ENCODE data around the gene CALD1. TPM values are rescaled to one million over a fixed set of nuclear protein-coding genes. Genes with fewer than 3 reads are reported as not detected.
A peak's percentile ranks its signal among the peaks of the same experiment; 100 is the strongest.

CALD1 gene
- total and polyA plus RNA-seq, 2 experiments from 2014 or later = 132 to 842 TPM

GRCh38 chr7:134927076-134927475 lies 147.6 kb downstream of the CALD1 start:
- H3K27ac Mint-ChIP-seq = no peak overlapping the region
- Histone ChIP-seq H4K20me1 (replicated peaks; ENCODE audit: insufficient read depth) (0 out of 2 replicates have a peak, but pooled peaks cover 9% of the 10 kb centered on the region), H3K4me1 (ENCODE audit: insufficient read depth) (no peaks in the 10 kb centered on the region), H3K4me3 (no peak overlapping the region), H3K27me3 (ENCODE audit: insufficient read depth) (no peaks in the 10 kb centered on the region), H3K9me2 (ENCODE audit: insufficient read depth) (no peaks in the 10 kb centered on the region; the same call in 1 of the 2 replicates), H3F3A (replicated peaks; ENCODE audit: low read depth) (no peaks in the 10 kb centered on the region), H3K27ac (ENCODE audit: low read depth) (no peak overlapping the region), H3K79me2 (replicated peaks; ENCODE audit: insufficient read depth) (0 out of 2 replicates have a peak, but pooled peaks cover 18% of the 10 kb centered on the region), H3K4me2 (no peak overlapping the region), H3K36me3 (ENCODE audit: insufficient read depth) (no peaks in the 10 kb centered on the region; the same call in 1 of the 2 replicates), H2AFZ (no peak overlapping the region)
- peaks cover 26% of the 10 kb centered on the region for H3K36me3 Mint-ChIP-seq (ENCODE audit: low read depth)
- H3K4me3 Mint-ChIP-seq = no peak overlapping the region
- no peak for TF ChIP-seq NANOG (IDR thresholded peaks at IDR 0.05; ENCODE audit: borderline replicate concordance)
- TF ChIP-seq CREB1 (CRISPR knock-in tag; IDR thresholded peaks at IDR 0.05; ENCODE audit: low read depth) = no peak
- TF ChIP-seq REST (IDR thresholded peaks at IDR 0.05; ENCODE audit: unreplicated experiment) = no peak
- no peak for TF ChIP-seq ZNF331 (CRISPR knock-in tag; IDR thresholded peaks at IDR 0.05; ENCODE audit: low read depth)
- TF ChIP-seq STAT1 (IDR thresholded peaks at IDR 0.05; ENCODE audit: unreplicated experiment) = no peak
- TF ChIP-seq EZH2phosphoT487 (IDR thresholded peaks at IDR 0.05; ENCODE audit: unreplicated experiment) = no peak
- TF ChIP-seq, protein P1, sequence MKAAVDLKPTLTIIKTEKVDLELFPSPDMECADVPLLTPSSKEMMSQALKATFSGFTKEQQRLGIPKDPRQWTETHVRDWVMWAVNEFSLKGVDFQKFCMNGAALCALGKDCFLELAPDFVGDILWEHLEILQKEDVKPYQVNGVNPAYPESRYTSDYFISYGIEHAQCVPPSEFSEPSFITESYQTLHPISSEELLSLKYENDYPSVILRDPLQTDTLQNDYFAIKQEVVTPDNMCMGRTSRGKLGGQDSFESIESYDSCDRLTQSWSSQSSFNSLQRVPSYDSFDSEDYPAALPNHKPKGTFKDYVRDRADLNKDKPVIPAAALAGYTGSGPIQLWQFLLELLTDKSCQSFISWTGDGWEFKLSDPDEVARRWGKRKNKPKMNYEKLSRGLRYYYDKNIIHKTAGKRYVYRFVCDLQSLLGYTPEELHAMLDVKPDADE (IDR thresholded peaks at IDR 0.05) = no peak
- H3K9me3 Mint-ChIP-seq = no peaks in the 10 kb centered on the region; the same call in 2 of the 3 replicates
- H3K4me1 Mint-ChIP-seq = peaks cover 4% of the 10 kb centered on the region; the same call in 1 of the 3 replicates
- DNase-seq (ENCODE audit: low spot score) = no peak
- ATAC-seq = no peak
- peaks cover 3% of the 10 kb centered on the region for H3K27me3 Mint-ChIP-seq (ENCODE audit: insufficient read depth, low read depth, poor library complexity)

DNA sequence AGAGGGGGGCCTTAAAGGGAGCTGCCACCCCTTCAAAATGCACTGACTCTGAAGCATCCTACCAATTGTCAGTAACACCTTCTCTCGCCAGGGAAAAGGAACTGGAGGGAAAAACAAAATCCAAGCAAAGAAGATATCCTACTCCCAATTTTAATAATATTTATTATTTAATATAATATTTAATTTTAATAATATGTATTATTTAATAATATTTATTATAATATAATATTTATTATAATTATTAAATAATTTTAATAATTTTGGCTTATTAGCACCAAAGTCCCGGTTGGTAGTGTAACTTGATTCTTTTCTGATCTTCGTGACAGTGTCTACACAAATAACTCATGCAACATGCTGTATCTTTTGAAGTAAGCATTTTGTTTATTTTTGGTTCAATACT lies 148.3 kb downstream of the CALD1 start:
- no peak for ATAC-seq
- Mint-ChIP-seq H3K4me1 (peaks cover 4% of the 10 kb centered on the region; the same call in 2 of the 3 replicates), H3K4me3 (no peak overlapping the region), H3K27ac (no peak overlapping the region), H3K27me3 (ENCODE audit: insufficient read depth, low read depth, poor library complexity) (peaks cover 3% of the 10 kb centered on the region), H3K36me3 (ENCODE audit: low read depth) (peaks cover 30% of the 10 kb centered on the region), H3K9me3 (no peaks in the 10 kb centered on the region; the same call in 2 of the 3 replicates)
- DNase-seq (ENCODE audit: low spot score) = no peak
- H3K79me2 ChIP-seq (replicated peaks; ENCODE audit: insufficient read depth) = 0 out of 2 replicates have a peak, but pooled peaks cover 16% of the 10 kb centered on the region
- no peaks in the 10 kb centered on the region for H3K4me1 ChIP-seq (ENCODE audit: insufficient read depth)
- H3K4me2 ChIP-seq = no peak overlapping the region
- no peaks in the 10 kb centered on the region; the same call in 1 of the 2 replicates for H3K9me2 ChIP-seq (ENCODE audit: insufficient read depth)
- no peak overlapping the region for H3K4me3 ChIP-seq
- H3K27ac ChIP-seq (ENCODE audit: low read depth) = peak overlapping the region; percentile 61; the same call in 1 of the 2 replicates
- 0 out of 2 replicates have a peak, but pooled peaks cover 6% of the 10 kb centered on the region for H4K20me1 ChIP-seq (replicated peaks; ENCODE audit: insufficient read depth)
- no peaks in the 10 kb centered on the region for H3F3A ChIP-seq (replicated peaks; ENCODE audit: low read depth)
- no peaks in the 10 kb centered on the region for H3K27me3 ChIP-seq (ENCODE audit: insufficient read depth)
- TF ChIP-seq EZH2phosphoT487 (IDR thresholded peaks at IDR 0.05; ENCODE audit: unreplicated experiment) (no peak), CREB1 (CRISPR knock-in tag; IDR thresholded peaks at IDR 0.05; ENCODE audit: low read depth) (no peak), ZNF331 (CRISPR knock-in tag; IDR thresholded peaks at IDR 0.05; ENCODE audit: low read depth) (no peak), JUNB (IDR thresholded peaks at IDR 0.05; ENCODE audit: unreplicated experiment) (no peak), NANOG (IDR thresholded peaks at IDR 0.05; ENCODE audit: borderline replicate concordance) (no peak), EZH2 (IDR thresholded peaks at IDR 0.05; ENCODE audit: low read depth, unreplicated experiment) (no peak), STAT1 (IDR thresholded peaks at IDR 0.05; ENCODE audit: unreplicated experiment) (no peak)
- no peaks in the 10 kb centered on the region; the same call in 1 of the 2 replicates for H3K36me3 ChIP-seq (ENCODE audit: insufficient read depth)
- no peak overlapping the region for H2AFZ ChIP-seq

Measured in GM23338 (cell line).